Measurements from ENCODE around the gene TPK1.

DNA sequence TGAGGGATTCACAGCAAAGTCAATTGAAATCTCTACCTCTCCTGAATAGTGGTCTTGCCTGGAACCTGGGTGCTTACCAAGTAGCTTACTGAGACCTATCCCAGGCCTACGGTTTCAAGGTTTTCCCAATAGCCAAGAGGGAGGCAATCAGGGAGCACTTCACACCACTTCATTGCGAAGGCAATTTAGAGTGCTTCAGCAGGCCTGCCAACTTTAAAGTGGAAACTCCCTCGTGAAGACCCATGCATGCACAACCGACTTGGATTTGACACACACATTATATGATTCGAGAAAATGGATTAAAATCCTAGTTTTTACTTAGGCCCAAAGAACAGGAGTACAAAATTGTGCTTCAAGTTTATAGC lies 380.8 kb downstream of the TPK1 start:
- TF ChIP-seq EP300 (IDR thresholded peaks at IDR 0.05; ENCODE audit: borderline replicate concordance in 1 of 2, low read depth in 1 of 2, low read length in 1 of 2) = no peak
- TF ChIP-seq CTCF (IDR thresholded peaks at IDR 0.05) = no peak
